HepG2 (cell line): ENCODE measurements around the gene FAM43B. TPM values are rescaled to one million over a fixed set of nuclear protein-coding genes. Genes with fewer than 3 reads are reported as not detected.
A peak's percentile ranks its signal among the peaks of the same experiment; 100 is the strongest.

ENCODE experiments used
- ARNT ChIP-seq: fragments of 450-650 bp; IDR thresholded peaks from 2 replicates; pipeline ENCODE4 v1.6.1; 2017
- ATF4 ChIP-seq, 2 experiments: fragments of 450-650 bp in 1 of 2; sonication (generic) in 1 of 2; formaldehyde crosslinking; IDR thresholded peaks; 2 replicates each; pipeline versions ENCODE4 v1.5.0 to v1.8.0; 2020 to 2022; ENCODE audit warnings: mild to moderate bottlenecking in 1 of 2, missing genetic modification reagents in 1 of 2
- DPF2 ChIP-seq: sonication (generic); formaldehyde crosslinking; IDR thresholded peaks from 2 replicates; pipeline ENCODE4 v1.4.0; 2020; ENCODE audit warnings: mild to moderate bottlenecking, low read depth, missing genetic modification reagents, borderline replicate concordance
- DR1 ChIP-seq: sonication (generic); formaldehyde crosslinking; IDR thresholded peaks from 2 replicates; pipeline ENCODE4 v1.8.0; 2021; ENCODE audit warnings: mild to moderate bottlenecking, missing genetic modification reagents, inconsistent platforms
- ETV6 ChIP-seq: sonication (generic); formaldehyde crosslinking; conservative IDR thresholded peaks from 2 replicates; pipeline ENCODE4 v1.4.0; 2020; ENCODE audit warnings: missing genetic modification reagents
- HOXD1 ChIP-seq: sonication (generic); formaldehyde crosslinking; IDR thresholded peaks from 2 replicates; pipeline ENCODE4 v1.5.0; 2020; ENCODE audit warnings: missing genetic modification reagents
- MTA1 ChIP-seq: sonication (generic); formaldehyde crosslinking; IDR thresholded peaks from 2 replicates; pipeline ENCODE4 v1.4.0; 2020; ENCODE audit warnings: missing genetic modification reagents, mild to moderate bottlenecking, borderline replicate concordance
- NCOA2 ChIP-seq: sonication (generic); formaldehyde crosslinking; IDR thresholded peaks from 2 replicates; pipeline ENCODE4 v1.8.0; 2022; ENCODE audit warnings: inconsistent platforms
- REPIN1 ChIP-seq: sonication (generic); formaldehyde crosslinking; IDR thresholded peaks from 2 replicates; pipeline ENCODE4 v1.8.0; 2022; ENCODE audit warnings: missing genetic modification reagents, low read depth, mild to moderate bottlenecking, borderline replicate concordance
- RXRB ChIP-seq: IDR thresholded peaks from 2 replicates; pipeline ENCODE4 v1.6.1; 2016; ENCODE audit warnings: borderline replicate concordance, missing genetic modification reagents, missing compliant biosample characterization
- TAF15 ChIP-seq: fragments of 200-400 bp; formaldehyde crosslinking; IDR thresholded peaks from one replicate; pipeline ENCODE4 v1.6.1; 2018; ENCODE audit warnings: mild to moderate bottlenecking, low read depth, low read length; ENCODE audit not compliant: poor library complexity, severe bottlenecking
- ZNF530 ChIP-seq: sonication (generic); formaldehyde crosslinking; IDR thresholded peaks from 2 replicates; pipeline ENCODE4 v1.5.0; 2020; ENCODE audit warnings: low read depth, mild to moderate bottlenecking, missing genetic modification reagents
- ZNF564 ChIP-seq: sonication (generic); formaldehyde crosslinking; IDR thresholded peaks from 2 replicates; pipeline ENCODE4 v1.8.1; 2023; ENCODE audit warnings: mild to moderate bottlenecking, missing genetic modification reagents
- ZNF574 ChIP-seq: sonication (generic); formaldehyde crosslinking; IDR thresholded peaks from 2 replicates; pipeline ENCODE4 v1.4.0; 2020; ENCODE audit warnings: missing genetic modification reagents
- ZNF609 ChIP-seq: sonication (generic); formaldehyde crosslinking; IDR thresholded peaks from 2 replicates; pipeline ENCODE4 v1.4.0; 2020; ENCODE audit warnings: mild to moderate bottlenecking, missing genetic modification reagents, borderline replicate concordance
- ZSCAN30 ChIP-seq: sonication (generic); formaldehyde crosslinking; IDR thresholded peaks from 2 replicates; pipeline ENCODE4 v1.5.0; 2020; ENCODE audit warnings: mild to moderate bottlenecking, missing genetic modification reagents
- polyA plus RNA-seq, 8 experiments: library from polyadenylated mRNA; depleted of rRNA in 3 of 8; stranded (reverse) in 7 of 8; unstranded in 1 of 8; fragments of >200 nt; fragmentation: Illumina TruSeq in 4 of 8; extraction: Trizol in 4 of 8; gene quantifications; 2 replicates each; pipeline versions ENCODE4 v1.2.1 to v1.2.3, GENCODE V29; 2011 to 2016; ENCODE audit warnings: low read depth in 4 of 8, missing spikeins in 1 of 8, mixed read lengths in 1 of 8; ENCODE audit not compliant: insufficient read depth in 1 of 8
- total RNA-seq, 5 experiments: library from RNA; depleted of rRNA; stranded (reverse); fragments of >200 nt; fragmentation: Illumina TruSeq; extraction: Trizol; gene quantifications; 2 replicates each; pipeline ENCODE4 v1.2.3, GENCODE V29; 2016; ENCODE audit warnings: low read depth in 1 of 5

Gene FAM43B
- total and polyA plus RNA-seq, 2 of the 13 experiments (the other 11 are each of a cell fraction or from before 2014, with no cell fraction given): 0.63 to 3.7 TPM

GRCh38 chr1:20574686-20575540 lies 22.5 kb downstream of the FAM43B start (continued):
- no peak for TF ChIP-seq ZSCAN30
- TF ChIP-seq DPF2: no peak
- TF ChIP-seq RXRB: peak; percentile 41; the same call in 1 of the 2 replicates
- no peak for TF ChIP-seq HOXD1
- TF ChIP-seq ZNF609: 0 out of 2 replicates have a peak, but pooled peaks have one; percentile 34
- no peak for TF ChIP-seq ETV6 (CRISPR knock-in tag)
- no peak for TF ChIP-seq DR1
- TF ChIP-seq ZNF574: 0 out of 2 replicates have a peak, but pooled peaks have one; percentile 24
- TF ChIP-seq ZNF530 (CRISPR knock-in tag): no peak
- TF ChIP-seq REPIN1 (CRISPR knock-in tag): 0 out of 2 replicates have a peak, but pooled peaks have one; percentile 51
- TF ChIP-seq ATF4 (CRISPR knock-in tag; IDR thresholded peaks at IDR 0.05): no peak
- no peak for TF ChIP-seq ARNT
- no peak for TF ChIP-seq MTA1
- no peak for TF ChIP-seq ZNF564 (CRISPR knock-in tag)
- TF ChIP-seq TAF15: no peak
- TF ChIP-seq NCOA2: 0 out of 2 replicates have a peak, but pooled peaks have one; percentile 16
